GM12892 (cell line): Measurements from ENCODE around the gene CDH22.

ENCODE experiments used
- POLR2A ChIP-seq: IDR thresholded peaks from 2 replicates; pipeline ENCODE4 v1.6.1; 2011; ENCODE audit warnings: low read depth, low read length, control low read depth
- POLR2AphosphoS5 ChIP-seq: IDR thresholded peaks from 2 replicates; pipeline ENCODE4 v1.6.1; 2011; ENCODE audit warnings: low read depth, low read length, control low read depth

DNA sequence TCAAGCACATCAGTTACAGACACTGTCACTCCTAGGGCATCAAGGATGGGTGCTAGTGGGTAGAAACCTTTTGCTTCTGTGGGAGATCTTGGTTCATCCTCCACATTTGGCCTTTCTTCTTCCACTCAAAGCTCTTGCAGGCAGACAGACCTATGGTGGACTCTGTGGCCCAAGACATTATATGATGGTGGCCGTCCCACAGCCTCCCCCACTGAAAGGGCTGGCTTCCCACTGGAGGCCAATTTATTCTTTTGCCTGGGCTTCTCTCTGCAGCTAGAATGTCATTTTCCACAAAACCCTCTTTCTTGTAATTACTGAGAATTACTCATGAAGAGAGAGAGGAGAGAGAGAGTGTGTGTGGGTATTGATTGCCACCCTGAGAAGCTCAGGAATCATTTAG lies 146.4 kb downstream of the CDH22 start:
- TF ChIP-seq POLR2A: no peak
- TF ChIP-seq POLR2AphosphoS5: no peak
